T-cell (primary cell): ENCODE data around the gene USH1C. TPM values are rescaled to one million over a fixed set of nuclear protein-coding genes. Genes with fewer than 3 reads are reported as not detected.
A peak's percentile ranks its signal among the peaks of the same experiment; 100 is the strongest.

Experiments used
- ATAC-seq, 4 experiments: fragments of 200-7000 bp in 3 of 4; fragments of 150-1000 bp in 1 of 4; cut with Tn5 transposase; replicated peaks in 1 of 4; 1 replicate in 3 of 4; 2 replicates in 1 of 4; pipeline ENCODE4 v1.10.0; 2021; ENCODE audit warnings: moderate library complexity in 3 of 4, mild to moderate bottlenecking in 2 of 4, moderate number of reproducible peaks in 1 of 4
- CTCF ChIA-PET, 2 donors: fragments of 300-600 bp; sonication (Branson Sonifier 250); formaldehyde crosslinking; loops; one replicate each; lab custom pipeline; 2022; ENCODE audit warnings: antibody characterized with exemption in 2 of 2; lab: Charles Lee
- POLR2A ChIA-PET, 2 donors: fragments of 300-600 bp; sonication (Branson Sonifier 250); formaldehyde crosslinking; loops; one replicate each; lab custom pipeline; 2022; ENCODE audit warnings: antibody characterized with exemption in 2 of 2; lab: Charles Lee
- DNase-seq, 35 experiments: peaks; one replicate each; pipeline versions ENCODE4 v3.0.0 to v3.0.0-alpha.2; 2013 to 2023
- H3K27ac ChIP-seq: one replicate; pipeline ENCODE4 v1.5.1; 2013; ENCODE audit warnings: low read length
- H3K27me3 ChIP-seq, 2 experiments: replicated peaks in 1 of 2; 1 replicate in 1 of 2; 2 replicates in 1 of 2; pipeline versions ENCODE4 v1.6.1 to v1.7.0; 2013; ENCODE audit warnings: low read length in 1 of 2, mixed read lengths in 1 of 2; ENCODE audit not compliant: control insufficient read depth in 2 of 2, insufficient read depth in 2 of 2; ENCODE audit errors: extremely low read depth in 1 of 2
- H3K36me3 ChIP-seq, 2 donors: 1 replicate in 1 of 2; 2 replicates in 1 of 2; pipeline versions ENCODE4 v1.6.1 to v1.7.0; 2013; ENCODE audit warnings: low read length in 1 of 2; ENCODE audit not compliant: control insufficient read depth in 2 of 2, insufficient read depth in 1 of 2; ENCODE audit errors: extremely low read depth in 1 of 2
- H3K4me1 ChIP-seq, 2 experiments: 1 replicate in 1 of 2; 2 replicates in 1 of 2; pipeline versions ENCODE4 v1.6.1 to v1.7.0; 2013; ENCODE audit warnings: low read length in 2 of 2, mixed read lengths in 1 of 2; ENCODE audit not compliant: insufficient read depth in 2 of 2, control insufficient read depth in 1 of 2; ENCODE audit errors: extremely low read depth in 1 of 2
- H3K4me3 ChIP-seq, 2 donors: 1 replicate in 1 of 2; 2 replicates in 1 of 2; pipeline versions ENCODE4 v1.5.1 to v1.7.0; 2013; ENCODE audit warnings: mild to moderate bottlenecking in 2 of 2, low read length in 1 of 2, moderate library complexity in 1 of 2; ENCODE audit not compliant: control insufficient read depth in 1 of 2; ENCODE audit errors: extremely low read depth in 1 of 2
- H3K9me3 ChIP-seq: 2 replicates; pipeline ENCODE4 v1.7.0; 2013
- H3K27ac Mint-ChIP-seq, 2 donors: one replicate each; pipeline ENCODE4 v1.8.0; 2020 to 2021; ENCODE audit warnings: mild to moderate bottlenecking in 2 of 2, mixed read lengths in 2 of 2
- H3K27me3 Mint-ChIP-seq, 2 donors: one replicate each; pipeline ENCODE4 v1.8.0; 2021 to 2022; ENCODE audit warnings: mixed read lengths in 2 of 2
- H3K36me3 Mint-ChIP-seq: one replicate; pipeline ENCODE4 v1.8.0; 2021; ENCODE audit warnings: mixed read lengths
- H3K4me1 Mint-ChIP-seq, 3 donors: one replicate each; pipeline ENCODE4 v1.8.0; 2020 to 2022; ENCODE audit warnings: mixed read lengths in 3 of 3, mild to moderate bottlenecking in 1 of 3
- H3K4me3 Mint-ChIP-seq, 3 donors: one replicate each; pipeline ENCODE4 v1.8.0; 2020 to 2022; ENCODE audit warnings: mild to moderate bottlenecking in 3 of 3, mixed read lengths in 3 of 3, moderate library complexity in 3 of 3
- H3K9me3 Mint-ChIP-seq, 3 donors: one replicate each; pipeline ENCODE4 v1.8.0; 2020 to 2022; ENCODE audit warnings: mixed read lengths in 3 of 3
- WGBS: methylation state at CpG from one replicate; pipeline ENCODE4 v1.1.5; 2013; ENCODE audit warnings: missing lambda C conversion rate; ENCODE audit not compliant: insufficient coverage; 5-methylcytosine and 5-hydroxymethylcytosine counted together
- total RNA-seq, 35 experiments: library from RNA in 6 of 35; stranded (reverse) in 6 of 35; fragments of 120-200 nt in 1 of 35; gene quantifications; one replicate each; pipeline versions ENCODE4 v1.2.1 to v1.2.4 and lab custom pipeline; 2013 to 2026

Gene USH1C
- total RNA-seq, 5 donors from 2014 or later (not counting 1 experiment from before 2014, with no cell fraction given), result not detected

- Histone ChIP-seq H3K4me3 (no peak overlapping the region), H3K9me3 (no peaks in the 10 kb centered on the region), H3K4me1 (no peaks in the 10 kb centered on the region), H3K27ac (no peak overlapping the region), H3K27me3 (peaks cover 0 to 44% of the 10 kb centered on the region in 2 experiments), H3K36me3 (no peaks in the 10 kb centered on the region)
- ChIA-PET POLR2A (no interaction called here), CTCF (no interaction called here)
- Mint-ChIP-seq H3K9me3 (no peaks in the 10 kb centered on the region), H3K4me3 (no peak overlapping the region), H3K27me3 (peaks cover 29 to 31% of the 10 kb centered on the region in 2 donors), H3K27ac (no peak overlapping the region), H3K36me3 (no peaks in the 10 kb centered on the region), H3K4me1 (peaks cover 0 to 6% (median 0%) of the 10 kb centered on the region in 3 donors)
- 56% methylated on average over 7 of the region's 7 CpGs for WGBS
- DNase-seq (no peak), ATAC-seq (no peak)
Observed at GRCh38 chr11:17551347-17552040, 7.3 kb upstream of the USH1C start.

GRCh38 chr11:17550450-17551346, 6.5 kb upstream of the USH1C start:
- ChIA-PET CTCF (no interaction called here), POLR2A (no interaction called here)
- WGBS, result 54% methylated on average over 9 of the region's 12 CpGs
- Mint-ChIP-seq H3K9me3 (no peaks in the 10 kb centered on the region), H3K27me3 (peaks cover 35 to 36% of the 10 kb centered on the region in 2 donors), H3K4me1 (peaks cover 0 to 6% (median 0%) of the 10 kb centered on the region in 3 donors), H3K36me3 (no peaks in the 10 kb centered on the region), H3K4me3 (no peak overlapping the region), H3K27ac (no peak overlapping the region)
- no peak for ATAC-seq
- no peak for DNase-seq
- Histone ChIP-seq H3K4me3 (no peak overlapping the region), H3K9me3 (no peaks in the 10 kb centered on the region), H3K27ac (no peak overlapping the region), H3K4me1 (no peaks in the 10 kb centered on the region), H3K27me3 (peaks cover 0 to 43% of the 10 kb centered on the region in 2 experiments), H3K36me3 (no peaks in the 10 kb centered on the region)

- Mint-ChIP-seq H3K27me3 (peaks cover 40 to 45% of the 10 kb centered on the region in 2 donors), H3K4me3 (no peak overlapping the region), H3K4me1 (peaks cover 3 to 6% (median 4%) of the 10 kb centered on the region in 3 donors), H3K36me3 (no peaks in the 10 kb centered on the region), H3K27ac (no peak overlapping the region), H3K9me3 (no peaks in the 10 kb centered on the region)
- H3K4me3 ChIP-seq, result no peak overlapping the region
- no peak for ATAC-seq
- no peak overlapping the region for H3K27ac ChIP-seq
- peaks cover 0 to 58% of the 10 kb centered on the region in 2 experiments for H3K27me3 ChIP-seq
- no peaks in the 10 kb centered on the region for H3K9me3 ChIP-seq
- peak in 1 of 35 experiments; percentile 7 for DNase-seq
- CTCF ChIA-PET, result no interaction called here
- no peaks in the 10 kb centered on the region for H3K36me3 ChIP-seq
- H3K4me1 ChIP-seq, result peaks cover 0 to 5% of the 10 kb centered on the region in 2 experiments
- POLR2A ChIA-PET, result interaction anchor here in 1 of 2 donors (0.7 kb wide), 1 partner anchor 34 kb away, joined by 4 read pairs; no protein-coding TSS in a partner anchor
- no CpG with 5 or more reads among the region's 6 CpGs for WGBS
Observed at GRCh38 chr11:17548444-17548843, 4.2 kb upstream of the USH1C start.

- Histone ChIP-seq H3K36me3 (no peaks in the 10 kb centered on the region), H3K27me3 (peaks cover 0 to 62% of the 10 kb centered on the region in 2 experiments), H3K4me1 (peaks cover 0 to 5% of the 10 kb centered on the region in 2 experiments), H3K27ac (no peak overlapping the region), H3K9me3 (no peaks in the 10 kb centered on the region), H3K4me3 (no peak overlapping the region)
- no peak overlapping the region for H3K27ac Mint-ChIP-seq
- H3K27me3 Mint-ChIP-seq, result peaks cover 39 to 45% of the 10 kb centered on the region in 2 donors
- H3K36me3 Mint-ChIP-seq, result no peaks in the 10 kb centered on the region
- POLR2A ChIA-PET, result interaction anchor here in 1 of 2 donors (0.7 kb wide), 1 partner anchor 34 kb away, joined by 4 read pairs; no protein-coding TSS in a partner anchor
- CTCF ChIA-PET, result no interaction called here
- ATAC-seq (no peak), DNase-seq (no peak)
- 0% methylated on average over 1 of the region's 9 CpGs for WGBS
- no peaks in the 10 kb centered on the region for H3K9me3 Mint-ChIP-seq
- no peak overlapping the region for H3K4me3 Mint-ChIP-seq
- peaks cover 3 to 6% (median 4%) of the 10 kb centered on the region in 3 donors for H3K4me1 Mint-ChIP-seq
Observed at GRCh38 chr11:17547932-17548331, 3.7 kb upstream of the USH1C start.

- H3K9me3 Mint-ChIP-seq, result no peaks in the 10 kb centered on the region
- 24% methylated on average over 18 of the region's 20 CpGs for WGBS
- ATAC-seq (no peak), DNase-seq (no peak)
- CTCF ChIA-PET, result no interaction called here
- no peaks in the 10 kb centered on the region for H3K36me3 Mint-ChIP-seq
- no peak within 1 kb of the TSS for H3K27ac Mint-ChIP-seq
- Histone ChIP-seq H3K4me3 (no peak within 1 kb of the TSS), H3K36me3 (no peaks in the 10 kb centered on the region), H3K27ac (no peak within 1 kb of the TSS), H3K9me3 (no peaks in the 10 kb centered on the region), H3K4me1 (peaks cover 0 to 5% of the 10 kb centered on the region in 2 experiments), H3K27me3 (peaks cover 0 to 66% of the 10 kb centered on the region in 2 experiments)
- H3K27me3 Mint-ChIP-seq, result peaks cover 34 to 49% of the 10 kb centered on the region in 2 donors
- H3K4me3 Mint-ChIP-seq, result no peak within 1 kb of the TSS
- peaks cover 3 to 6% (median 4%) of the 10 kb centered on the region in 3 donors for H3K4me1 Mint-ChIP-seq
- POLR2A ChIA-PET, result interaction anchor here in 1 of 2 donors (0.5 kb wide), 1 partner anchor 32 kb away, joined by 3 read pairs; no protein-coding TSS in a partner anchor
Observed at GRCh38 chr11:17547051-17547577, 2.9 kb upstream of the USH1C start, which contains the start of gene OTOG. OTOG (plus strand) TSS chr11:17547259; CDS start chr11:17547373, 114 bp downstream.

GRCh38 chr11:17546240-17546639, 2.0 kb upstream of the USH1C start:
- Mint-ChIP-seq H3K27ac (no peak overlapping the region), H3K4me1 (peaks cover 3 to 6% (median 4%) of the 10 kb centered on the region in 3 donors), H3K27me3 (peaks cover 34 to 50% of the 10 kb centered on the region in 2 donors), H3K4me3 (no peak overlapping the region), H3K36me3 (no peaks in the 10 kb centered on the region), H3K9me3 (no peaks in the 10 kb centered on the region)
- Histone ChIP-seq H3K36me3 (no peaks in the 10 kb centered on the region), H3K27ac (no peak overlapping the region), H3K27me3 (peaks cover 0 to 63% of the 10 kb centered on the region in 2 experiments), H3K4me3 (no peak overlapping the region), H3K9me3 (no peaks in the 10 kb centered on the region), H3K4me1 (peaks cover 0 to 5% of the 10 kb centered on the region in 2 experiments)
- CTCF ChIA-PET, result no interaction called here
- POLR2A ChIA-PET, result no interaction called here
- ATAC-seq (no peak), DNase-seq (no peak)
- WGBS, result 80% methylated on average over 1 of the region's 2 CpGs
